HG02973 (cell line): ENCODE data around the gene CCDC12.

Experiments
- ATAC-seq: cut with Tn5 transposase; IDR thresholded peaks from one replicate; pipeline ENCODE4 v1.9.1; 2021; ENCODE audit warnings: moderate library complexity; ENCODE audit not compliant: unreplicated experiment

CCDC12 gene

GRCh38 chr3:47008234-47008796, 31.8 kb upstream of the CCDC12 start:
- no peak for ATAC-seq

- ATAC-seq: no peak
Measured at GRCh38 chr3:47007482-47008233, 31.1 kb upstream of the CCDC12 start.

- ATAC-seq: no peak
Measured at GRCh38 chr3:47007001-47007400, 30.5 kb upstream of the CCDC12 start.

GRCh38 chr3:47006145-47006651, 29.7 kb upstream of the CCDC12 start:
- ATAC-seq: no peak

- ATAC-seq: no peak
Measured at GRCh38 chr3:47005212-47006144, 28.9 kb upstream of the CCDC12 start.

- no peak for ATAC-seq
Measured at GRCh38 chr3:47004369-47005211, 28.0 kb upstream of the CCDC12 start.

- ATAC-seq: no peak
Measured at GRCh38 chr3:47003461-47004368, 27.2 kb upstream of the CCDC12 start.

GRCh38 chr3:47003056-47003410, 26.5 kb upstream of the CCDC12 start:
- no peak for ATAC-seq

GRCh38 chr3:47002171-47003055, 25.9 kb upstream of the CCDC12 start:
- ATAC-seq: no peak

GRCh38 chr3:47001731-47002170, 25.2 kb upstream of the CCDC12 start:
- no peak for ATAC-seq

GRCh38 chr3:47000922-47001730, 24.6 kb upstream of the CCDC12 start:
- no peak for ATAC-seq

- ATAC-seq: no peak
Measured at GRCh38 chr3:47000198-47000815, 23.8 kb upstream of the CCDC12 start.

GRCh38 chr3:46999516-47000197, 23.1 kb upstream of the CCDC12 start:
- no peak for ATAC-seq

- ATAC-seq: no peak
Measured at GRCh38 chr3:46998852-46999515, 22.4 kb upstream of the CCDC12 start.

- no peak for ATAC-seq
Measured at GRCh38 chr3:46998121-46998851, 21.7 kb upstream of the CCDC12 start.
